Measurements from ENCODE around the gene TMEM72. TPM values are rescaled to one million over a fixed set of nuclear protein-coding genes. Genes with fewer than 3 reads are reported as not detected.

The TMEM72 gene
- total RNA-seq, 2 donors from 2014 or later: not detected

DNA sequence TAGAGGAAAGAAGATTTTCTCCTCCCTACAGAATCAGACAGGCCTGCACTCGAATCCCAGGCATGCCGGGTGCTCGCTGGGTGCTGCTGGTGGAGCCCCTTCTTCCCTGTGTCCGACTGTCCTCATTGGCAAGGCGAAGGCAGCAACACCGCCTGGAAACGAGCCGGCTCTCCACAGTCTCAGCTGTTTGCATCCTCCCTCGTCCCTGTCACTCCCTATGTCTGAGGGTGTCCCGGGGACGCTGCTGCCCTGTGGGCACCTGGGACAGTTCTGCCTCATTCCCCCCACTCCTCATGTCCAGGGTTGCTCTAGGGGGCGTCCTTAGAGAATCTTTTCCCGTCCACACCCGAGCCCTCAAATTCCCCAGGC lies 31.6 kb upstream of the TMEM72 start:
- H3K27me3 Mint-ChIP-seq: peaks cover 57% of the 10 kb centered on the region
- ATAC-seq (no peak), DNase-seq (no peak)
- peaks cover 4% of the 10 kb centered on the region for H3K36me3 Mint-ChIP-seq (ENCODE audit: low read depth)
- H3K4me3 Mint-ChIP-seq: peak overlapping the region; percentile 89
- peak overlapping the region; percentile 77 for H3K27ac Mint-ChIP-seq
- H3K4me1 Mint-ChIP-seq: peaks cover 13% of the 10 kb centered on the region
- H3K9me3 ChIP-seq (ENCODE audit: control insufficient read depth, low read length, poor library complexity, severe bottlenecking): no peaks in the 10 kb centered on the region

DNA sequence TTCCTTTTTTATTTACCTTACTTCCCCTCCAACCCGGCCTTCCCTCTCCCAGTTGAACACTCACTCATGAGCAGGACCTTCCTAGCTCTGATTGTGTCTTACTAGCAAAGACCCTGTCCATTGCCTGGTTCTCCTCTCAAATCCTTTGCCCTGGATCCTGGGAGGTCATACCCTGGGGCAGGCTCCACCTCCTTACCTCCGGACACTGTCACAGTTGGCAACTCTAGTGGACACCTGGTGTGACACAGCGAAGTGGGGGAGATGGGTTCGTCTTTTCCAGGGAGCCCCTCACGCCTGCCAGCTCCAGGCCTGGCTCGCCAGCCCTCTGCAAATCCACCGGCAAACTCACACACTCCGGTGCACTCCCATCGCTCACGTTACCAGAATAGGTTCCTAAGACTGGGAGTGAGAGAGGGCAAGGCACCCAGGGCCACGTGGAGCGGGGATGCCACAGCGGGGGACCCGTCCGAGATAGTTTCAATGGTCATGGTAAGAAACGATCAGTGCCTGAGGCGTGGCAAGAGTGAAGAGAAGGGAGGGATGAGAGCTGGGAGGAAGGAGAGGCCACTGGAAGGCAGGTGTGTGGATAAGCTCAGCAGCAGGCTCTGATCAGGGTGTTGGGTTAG lies 30.9 kb upstream of the TMEM72 start:
- Mint-ChIP-seq H3K36me3 (ENCODE audit: low read depth) (peaks cover 4% of the 10 kb centered on the region), H3K27me3 (peaks cover 64% of the 10 kb centered on the region), H3K4me3 (peak overlapping the region; percentile 39), H3K27ac (peak overlapping the region; percentile 77), H3K4me1 (peaks cover 13% of the 10 kb centered on the region)
- ATAC-seq: no peak
- no peaks in the 10 kb centered on the region for H3K9me3 ChIP-seq (ENCODE audit: control insufficient read depth, low read length, poor library complexity, severe bottlenecking)
- no peak for DNase-seq

DNA sequence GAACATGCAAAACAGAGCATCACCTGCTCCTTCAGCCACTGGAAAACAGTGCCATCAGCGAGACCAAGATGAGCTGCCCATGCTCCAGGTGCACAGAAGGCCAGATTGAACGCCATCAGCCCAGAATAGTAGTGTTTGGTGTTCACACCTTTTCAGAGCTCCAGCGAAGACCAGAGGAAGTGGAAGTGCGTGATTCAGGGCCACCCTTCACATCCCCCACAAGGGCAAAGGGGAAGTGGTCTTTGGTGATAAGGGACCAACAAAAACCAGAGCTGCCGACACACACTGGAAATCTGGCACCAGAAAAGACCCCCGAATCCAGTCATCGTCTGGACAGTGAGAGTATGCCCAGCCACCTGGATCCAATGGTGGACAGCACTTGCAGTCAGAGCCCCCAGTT lies 29.5 kb upstream of the TMEM72 start:
- no peak overlapping the region for H3K27ac Mint-ChIP-seq
- H3K4me3 Mint-ChIP-seq: no peak overlapping the region

DNA sequence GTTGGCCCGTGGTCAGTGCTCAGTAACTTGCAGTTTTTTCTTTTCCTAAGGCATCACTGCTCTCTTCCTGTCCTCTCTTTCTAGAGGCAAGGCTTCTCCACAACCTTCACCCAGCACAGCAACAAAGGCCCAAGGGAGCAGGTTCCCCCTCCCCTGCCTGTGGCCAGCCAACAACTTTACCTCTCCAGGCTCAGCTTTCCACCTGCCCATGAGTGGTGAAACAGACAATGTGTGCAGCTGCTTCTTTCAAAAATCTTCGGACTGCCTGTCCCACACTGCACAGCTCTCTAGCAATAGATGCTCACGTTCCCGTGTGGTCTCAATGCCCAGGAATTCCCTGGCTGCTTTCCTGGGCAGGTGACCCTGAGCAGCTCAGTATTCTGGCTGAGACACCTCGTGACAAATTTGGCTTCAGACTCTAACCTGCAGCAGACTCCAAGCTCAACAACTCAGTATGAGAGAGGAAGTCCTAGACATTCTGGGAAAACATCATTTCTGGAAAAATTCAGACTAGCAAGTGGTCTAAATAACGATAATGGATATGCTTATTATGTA lies 28.9 kb upstream of the TMEM72 start:
- no peak overlapping the region for H3K27ac Mint-ChIP-seq
- H3K4me1 Mint-ChIP-seq: peaks cover 13% of the 10 kb centered on the region
- H3K4me3 Mint-ChIP-seq: no peak overlapping the region
- no peak for ATAC-seq
- no peaks in the 10 kb centered on the region for H3K9me3 ChIP-seq (ENCODE audit: control insufficient read depth, low read length, poor library complexity, severe bottlenecking)
- DNase-seq: no peak
- H3K36me3 Mint-ChIP-seq (ENCODE audit: low read depth): peaks cover 4% of the 10 kb centered on the region
- peaks cover 64% of the 10 kb centered on the region for H3K27me3 Mint-ChIP-seq

More for the DNA sequence above, 29.5 kb upstream of the TMEM72 start:
- no peak for ATAC-seq
- H3K27me3 Mint-ChIP-seq: peaks cover 64% of the 10 kb centered on the region
- peaks cover 4% of the 10 kb centered on the region for H3K36me3 Mint-ChIP-seq (ENCODE audit: low read depth)
- H3K4me1 Mint-ChIP-seq: peaks cover 13% of the 10 kb centered on the region
- H3K9me3 ChIP-seq (ENCODE audit: control insufficient read depth, low read length, poor library complexity, severe bottlenecking): no peaks in the 10 kb centered on the region
- no peak for DNase-seq

DNA sequence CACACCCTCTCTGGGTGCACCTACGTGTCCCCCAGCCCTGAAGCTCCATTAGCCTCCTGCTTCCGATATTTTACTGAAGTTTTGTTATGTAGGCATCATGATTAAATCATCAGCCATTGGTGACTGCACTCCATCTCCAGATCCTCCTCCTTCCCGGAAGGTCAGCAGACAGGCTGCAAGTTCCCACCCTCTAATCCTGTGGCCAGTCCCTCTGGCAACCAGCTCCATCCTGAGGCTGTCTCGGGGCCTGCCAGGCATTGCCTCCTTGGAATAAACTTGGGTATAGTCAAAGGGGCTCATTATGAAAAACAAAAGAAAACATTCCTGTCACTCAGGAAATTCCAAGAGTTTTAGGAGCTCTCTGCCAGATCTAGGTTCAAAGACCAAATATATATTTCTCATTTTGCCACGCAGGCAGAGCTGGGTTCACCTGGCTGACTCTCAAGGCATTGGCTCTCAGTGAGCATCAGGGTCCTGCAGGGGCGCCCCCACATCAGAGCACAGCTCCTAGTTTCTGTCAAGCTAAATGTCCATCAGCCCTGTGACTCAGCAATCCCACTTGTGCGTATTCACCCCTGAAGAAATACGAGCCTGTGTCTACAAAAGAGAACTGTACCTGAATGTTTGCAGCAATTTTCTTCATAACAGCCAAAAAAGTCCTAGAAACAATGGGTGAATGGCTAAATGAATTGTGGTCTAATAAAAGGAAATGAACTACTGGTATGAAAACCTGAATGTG lies 27.4 kb upstream of the TMEM72 start:
- Mint-ChIP-seq H3K4me1 (peaks cover 11% of the 10 kb centered on the region), H3K27ac (no peak overlapping the region), H3K36me3 (ENCODE audit: low read depth) (peaks cover 4% of the 10 kb centered on the region), H3K4me3 (no peak overlapping the region), H3K27me3 (peaks cover 63% of the 10 kb centered on the region)
- ATAC-seq: no peak
- no peaks in the 10 kb centered on the region for H3K9me3 ChIP-seq (ENCODE audit: control insufficient read depth, low read length, poor library complexity, severe bottlenecking)
- no peak for DNase-seq

DNA sequence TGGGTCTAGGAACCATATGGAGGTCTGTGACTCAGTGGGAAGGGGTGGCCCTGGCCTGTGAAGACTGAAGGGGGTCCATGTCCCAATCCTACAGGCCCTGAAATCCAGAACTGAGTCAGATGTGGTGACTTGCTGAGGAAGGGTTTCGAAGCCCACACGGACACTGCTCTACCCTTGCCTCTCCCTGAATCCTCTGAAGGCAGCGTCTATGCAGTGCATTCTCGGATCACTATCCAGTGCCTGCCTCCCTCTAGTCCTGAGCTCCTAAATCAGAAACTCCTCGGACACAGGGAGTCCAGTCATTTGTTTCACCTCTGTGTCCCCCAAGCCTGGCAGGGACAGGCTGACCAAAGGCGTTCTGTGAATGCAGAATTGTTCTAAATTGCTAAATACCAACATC lies 25.4 kb upstream of the TMEM72 start:
- Mint-ChIP-seq H3K4me1 (peaks cover 1% of the 10 kb centered on the region), H3K27ac (no peak overlapping the region), H3K4me3 (no peak overlapping the region), H3K27me3 (peaks cover 45% of the 10 kb centered on the region), H3K36me3 (ENCODE audit: low read depth) (peaks cover 2% of the 10 kb centered on the region)
- ATAC-seq (no peak), DNase-seq (no peak)
- H3K9me3 ChIP-seq (ENCODE audit: control insufficient read depth, low read length, poor library complexity, severe bottlenecking): no peaks in the 10 kb centered on the region

DNA sequence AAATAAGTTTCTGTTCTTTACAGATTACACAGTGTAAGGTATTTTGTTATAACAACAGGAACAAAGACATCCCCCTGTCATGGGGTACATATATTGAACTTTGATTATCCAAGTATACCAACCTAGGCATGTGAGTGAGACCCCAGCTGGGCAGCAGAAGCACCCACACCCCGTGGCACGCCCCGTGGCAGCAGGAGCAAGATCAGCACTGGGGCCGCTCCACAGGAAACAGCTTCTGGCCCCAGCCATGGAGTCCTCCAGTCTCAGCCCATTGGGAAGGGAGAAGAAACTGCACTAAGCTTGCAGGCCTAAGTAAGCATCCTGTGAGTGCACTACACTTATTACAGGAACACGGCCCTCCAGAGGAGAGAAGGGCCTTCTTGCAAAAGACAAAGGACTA lies 24.2 kb upstream of the TMEM72 start:
- no peak overlapping the region for H3K4me3 Mint-ChIP-seq
- ATAC-seq (no peak), DNase-seq (no peak)
- no peaks in the 10 kb centered on the region for H3K9me3 ChIP-seq (ENCODE audit: control insufficient read depth, low read length, poor library complexity, severe bottlenecking)
- H3K27ac Mint-ChIP-seq: no peak overlapping the region
- H3K4me1 Mint-ChIP-seq: peaks cover 4% of the 10 kb centered on the region
- H3K36me3 Mint-ChIP-seq (ENCODE audit: low read depth): peaks cover 2% of the 10 kb centered on the region
- peaks cover 32% of the 10 kb centered on the region for H3K27me3 Mint-ChIP-seq

DNA sequence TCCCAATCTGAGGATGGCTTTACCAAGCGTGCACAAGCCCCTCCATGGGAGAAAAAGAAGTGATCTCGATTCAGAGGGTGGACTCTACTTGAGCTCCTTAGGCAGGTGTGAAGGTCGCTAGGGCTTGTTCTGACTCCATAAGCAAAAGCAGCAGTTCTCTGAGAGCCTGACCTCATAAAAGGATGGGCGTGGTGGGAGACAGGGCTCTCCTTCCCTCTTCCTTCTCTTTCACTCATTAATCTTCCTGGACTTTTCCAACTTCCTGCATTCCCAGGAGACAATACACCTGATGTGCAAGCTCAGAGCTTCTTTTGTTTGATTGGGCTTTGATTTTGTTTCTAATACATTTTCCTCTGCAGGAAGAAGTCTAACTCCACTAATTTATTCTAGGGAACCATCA lies 22.3 kb upstream of the TMEM72 start:
- Mint-ChIP-seq H3K4me1 (peaks cover 6% of the 10 kb centered on the region), H3K27me3 (peaks cover 21% of the 10 kb centered on the region), H3K27ac (no peak overlapping the region), H3K4me3 (no peak overlapping the region), H3K36me3 (ENCODE audit: low read depth) (no peaks in the 10 kb centered on the region)
- no peak for DNase-seq
- H3K9me3 ChIP-seq (ENCODE audit: control insufficient read depth, low read length, poor library complexity, severe bottlenecking): no peaks in the 10 kb centered on the region
- no peak for ATAC-seq

DNA sequence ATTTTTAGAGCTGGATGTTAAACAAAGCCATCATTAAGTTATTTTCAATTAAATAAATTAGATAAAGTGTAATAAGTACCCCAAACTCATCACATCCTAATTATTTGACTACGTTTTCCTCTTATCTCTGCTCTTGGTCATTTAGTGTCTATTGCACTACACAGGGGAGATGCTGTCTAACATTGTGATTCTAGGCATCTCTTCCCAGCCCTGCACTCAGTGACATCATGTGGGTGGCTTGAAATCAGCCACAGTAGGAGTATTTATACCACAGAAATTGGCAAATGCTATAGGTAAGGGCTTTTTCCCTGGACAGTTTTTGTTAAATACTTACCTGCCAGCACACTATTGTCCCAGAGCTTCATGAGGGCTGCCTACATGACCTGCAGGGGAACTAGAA lies 21.3 kb upstream of the TMEM72 start:
- Mint-ChIP-seq H3K27ac (no peak overlapping the region), H3K36me3 (ENCODE audit: low read depth) (no peaks in the 10 kb centered on the region), H3K4me1 (peaks cover 6% of the 10 kb centered on the region), H3K4me3 (no peak overlapping the region), H3K27me3 (peaks cover 13% of the 10 kb centered on the region)
- H3K9me3 ChIP-seq (ENCODE audit: control insufficient read depth, low read length, poor library complexity, severe bottlenecking): no peaks in the 10 kb centered on the region
- DNase-seq: no peak
- ATAC-seq: no peak

DNA sequence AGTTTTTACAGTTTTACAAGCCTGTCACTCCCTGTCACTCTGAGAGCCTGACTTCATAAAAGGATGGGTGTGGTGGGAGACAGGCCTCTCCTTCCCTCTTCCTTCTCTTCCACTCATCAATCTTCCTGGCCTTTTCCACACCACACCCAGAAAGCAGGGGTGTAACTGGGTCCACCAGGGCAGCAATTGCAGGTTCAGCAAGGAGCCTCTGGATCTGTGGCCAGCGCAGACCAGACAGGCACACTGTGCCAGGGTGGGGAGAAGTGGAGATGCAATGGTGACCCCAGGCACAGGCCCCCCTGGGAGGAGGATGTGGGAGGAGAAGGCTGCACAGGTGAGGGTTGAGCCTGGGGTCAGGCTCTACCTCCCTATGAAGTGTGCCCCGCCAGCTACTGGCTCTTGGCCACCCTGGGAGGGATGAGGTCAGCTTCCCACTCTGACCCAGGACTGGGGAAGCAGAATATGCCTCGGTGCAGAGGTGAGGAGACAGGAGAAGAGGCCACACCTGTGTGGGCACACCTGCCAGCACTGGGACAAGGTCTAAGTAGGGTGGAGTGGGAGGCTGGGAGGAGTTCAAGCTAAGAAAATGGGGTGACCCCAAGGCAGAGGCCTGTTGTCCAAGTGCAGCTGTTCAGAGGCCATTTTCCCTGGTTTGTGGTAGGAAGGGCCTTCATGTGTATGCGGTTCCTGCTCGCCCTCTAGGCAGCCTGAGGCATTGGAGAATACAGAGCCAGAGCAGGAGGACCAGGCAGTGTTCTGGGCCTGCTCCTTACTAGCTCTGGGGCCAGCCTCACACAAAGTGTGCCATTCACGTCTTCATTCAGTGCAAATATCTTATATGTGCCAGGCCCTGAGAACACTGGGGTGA lies 20.2 kb upstream of the TMEM72 start:
- no peak overlapping the region for H3K4me3 Mint-ChIP-seq
- H3K27ac Mint-ChIP-seq: no peak overlapping the region
- no peaks in the 10 kb centered on the region for H3K9me3 ChIP-seq (ENCODE audit: control insufficient read depth, low read length, poor library complexity, severe bottlenecking)
- no peak for DNase-seq
- peaks cover 6% of the 10 kb centered on the region for H3K4me1 Mint-ChIP-seq
- no peaks in the 10 kb centered on the region for H3K36me3 Mint-ChIP-seq (ENCODE audit: low read depth)
- no peak for ATAC-seq
- peaks cover 15% of the 10 kb centered on the region for H3K27me3 Mint-ChIP-seq

DNA sequence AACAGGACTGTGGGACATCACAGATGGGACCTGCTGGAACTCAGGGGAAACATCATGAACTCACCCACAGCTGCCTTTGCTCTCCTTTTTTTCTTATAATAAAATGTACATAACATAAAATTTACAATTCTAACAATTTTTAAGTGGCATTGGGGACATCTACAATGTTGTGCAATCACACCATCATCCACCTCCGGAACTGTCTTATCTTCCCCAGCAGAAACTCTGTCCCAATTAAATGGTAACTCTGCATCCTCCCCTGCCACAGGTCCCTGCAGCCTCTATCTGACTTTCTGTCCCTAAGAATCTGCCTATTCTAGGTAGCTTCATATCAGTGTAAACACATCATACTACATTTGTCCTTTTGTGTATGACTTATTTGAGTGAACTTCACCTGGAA lies 19.4 kb upstream of the TMEM72 start:
- Mint-ChIP-seq H3K36me3 (ENCODE audit: low read depth) (no peaks in the 10 kb centered on the region), H3K27ac (no peak overlapping the region), H3K4me3 (no peak overlapping the region), H3K27me3 (peaks cover 15% of the 10 kb centered on the region), H3K4me1 (peaks cover 6% of the 10 kb centered on the region)
- ATAC-seq: no peak
- no peaks in the 10 kb centered on the region for H3K9me3 ChIP-seq (ENCODE audit: control insufficient read depth, low read length, poor library complexity, severe bottlenecking)
- DNase-seq: no peak

DNA sequence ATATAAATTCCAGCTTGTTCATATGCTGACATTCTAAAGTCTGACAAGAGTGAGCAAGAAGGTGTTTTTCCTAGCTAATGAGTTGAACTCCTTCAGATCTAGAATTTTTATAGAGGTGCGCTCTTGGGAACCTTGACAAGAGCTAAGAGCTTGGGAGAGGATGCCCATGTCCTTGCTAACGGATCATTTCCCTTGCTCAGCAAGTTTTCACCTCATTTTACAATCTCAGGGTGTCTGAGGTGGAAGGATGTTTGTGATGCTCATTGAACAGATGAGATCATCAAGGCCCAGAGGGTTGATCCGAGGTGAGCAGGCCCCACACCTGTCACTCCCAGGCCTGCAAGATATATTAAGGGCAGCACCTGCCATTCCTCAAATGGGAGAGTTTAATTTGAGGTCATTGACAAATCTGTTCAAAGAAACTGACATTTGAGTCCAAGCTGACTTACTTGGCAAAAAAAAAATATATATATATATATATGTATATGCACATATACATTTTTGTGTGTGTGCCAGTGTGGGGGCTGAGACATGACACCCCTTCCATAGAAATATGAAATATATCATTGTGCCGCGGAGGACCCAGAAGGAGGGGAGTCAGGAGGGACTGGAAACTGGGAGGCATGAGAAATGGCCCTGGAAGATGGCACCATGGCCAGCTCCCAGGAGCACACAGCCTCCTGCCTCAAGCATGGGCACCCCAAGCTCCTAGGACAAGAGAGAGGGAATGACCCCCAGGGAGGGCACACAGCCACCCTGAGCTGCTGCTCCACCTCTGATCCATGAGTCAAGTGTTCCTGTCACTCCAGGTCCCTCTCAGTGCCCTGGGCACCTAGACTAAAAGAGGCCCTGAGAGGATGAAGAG lies 17.3 kb upstream of the TMEM72 start:
- no peak for ATAC-seq
- no peaks in the 10 kb centered on the region for H3K9me3 ChIP-seq (ENCODE audit: control insufficient read depth, low read length, poor library complexity, severe bottlenecking)
- DNase-seq: no peak
- Mint-ChIP-seq H3K36me3 (ENCODE audit: low read depth) (no peaks in the 10 kb centered on the region), H3K4me3 (no peak overlapping the region), H3K4me1 (peaks cover 6% of the 10 kb centered on the region), H3K27ac (no peak overlapping the region), H3K27me3 (peaks cover 15% of the 10 kb centered on the region)

All from T-helper 17 cell (primary cell).